Endothelial cell of umbilical vein (primary cell): ENCODE results near the gene CLASRP. TPM values are rescaled to one million over a fixed set of nuclear protein-coding genes. Genes with fewer than 3 reads are reported as not detected.
"Not testable (repeated sequence)": the region's sequence is repeated elsewhere in the genome, so short reads cannot be mapped to it uniquely, and the experiment has no call there.

Source experiments
- BruUV-seq: library from RNA; stranded (reverse); fragments of 400-500 nt; replicated peaks from 2 replicates; lab custom pipeline; 2021; lab: Mats Ljungman, UMichigan
- CTCF ChIA-PET: fragments of 300-600, 350-600 bp; sonication (Branson Sonifier 250); formaldehyde crosslinking; loops from one replicate; lab custom pipeline; 2021; ENCODE audit warnings: antibody characterized with exemption, inconsistent platforms; lab: Charles Lee
- POLR2A ChIA-PET: fragments of 300-600, 350-600 bp; sonication (Branson Sonifier 250); formaldehyde crosslinking; loops from one replicate; lab custom pipeline; 2021; ENCODE audit warnings: antibody characterized with exemption, inconsistent platforms; lab: Charles Lee
- DNase-seq: peaks from one replicate; pipeline ENCODE4 v3.0.0-alpha.2; 2011; ENCODE audit warnings: low read depth, low spot score
- FAIRE-seq: peaks from 2 replicates; lab custom pipeline; 2011; peaks lifted over from hg19 to GRCh38; lab: Jason Lieb, UNC
- H2AFZ ChIP-seq: 2 replicates; pipeline ENCODE4 v1.6.0; 2012; ENCODE audit warnings: low read depth, low read length, control low read depth, inconsistent platforms
- H3K27ac ChIP-seq: 2 replicates; pipeline ENCODE4 v1.5.1; 2011; ENCODE audit warnings: low read depth, mild to moderate bottlenecking, control low read depth, low read length, moderate library complexity; ENCODE audit not compliant: insufficient read depth
- H3K27me3 ChIP-seq, 2 experiments: 2 replicates each; pipeline versions ENCODE4 v1.6.0 to v1.6.1; 2011; ENCODE audit warnings: low read length in 2 of 2, mixed read lengths in 1 of 2; ENCODE audit not compliant: control insufficient read depth in 2 of 2, insufficient read depth in 2 of 2
- H3K36me3 ChIP-seq, 2 experiments: 2 replicates in 1 of 2; 3 replicates in 1 of 2; pipeline ENCODE4 v1.5.1; 2011; ENCODE audit warnings: low read length in 2 of 2, mild to moderate bottlenecking in 1 of 2, moderate library complexity in 1 of 2; ENCODE audit not compliant: control insufficient read depth in 2 of 2, insufficient read depth in 2 of 2; ENCODE audit errors: extremely low read depth in 1 of 2
- H3K4me1 ChIP-seq: 3 replicates; pipeline ENCODE4 v1.5.1; 2011; ENCODE audit warnings: mild to moderate bottlenecking, low read length; ENCODE audit not compliant: control insufficient read depth, insufficient read depth; ENCODE audit errors: extremely low read depth
- H3K4me2 ChIP-seq: 2 replicates; pipeline ENCODE4 v1.6.1; 2011; ENCODE audit warnings: low read length, control low read depth, mixed read lengths; ENCODE audit not compliant: insufficient read depth
- H3K4me3 ChIP-seq, 3 experiments: fragments of 200-600 bp in 1 of 3; sonication (generic), shearing (Covaris generic) in 1 of 3; replicated peaks in 1 of 3; 2 replicates each; pipeline ENCODE4 v1.5.1; 2011 to 2016; ENCODE audit warnings: control low read depth in 3 of 3, low read length in 3 of 3, mild to moderate bottlenecking in 2 of 3, inconsistent platforms in 1 of 3, low read depth in 1 of 3, moderate library complexity in 1 of 3; ENCODE audit not compliant: insufficient read depth in 1 of 3
- H3K79me2 ChIP-seq: 2 replicates; pipeline ENCODE4 v1.6.0; 2012; ENCODE audit warnings: low read length, inconsistent platforms; ENCODE audit not compliant: control insufficient read depth, insufficient read depth
- H3K9ac ChIP-seq: replicated peaks from 2 replicates; pipeline ENCODE3; 2011; ENCODE audit warnings: low read length, control low read depth; ENCODE audit not compliant: insufficient read depth; ENCODE audit errors: extremely low read depth
- H3K9me1 ChIP-seq: replicated peaks from 3 replicates; pipeline ENCODE4 v1.6.0; 2011; ENCODE audit warnings: mild to moderate bottlenecking, low read length; ENCODE audit not compliant: control insufficient read depth, insufficient read depth; ENCODE audit errors: extremely low read depth
- H3K9me3 ChIP-seq: replicated peaks from 2 replicates; pipeline ENCODE4 v1.5.1; 2012; ENCODE audit warnings: low read length, inconsistent platforms; ENCODE audit not compliant: control insufficient read depth, insufficient read depth
- H4K20me1 ChIP-seq: replicated peaks from 2 replicates; pipeline ENCODE3; 2011; ENCODE audit warnings: mild to moderate bottlenecking, low read length; ENCODE audit not compliant: control insufficient read depth, insufficient read depth; ENCODE audit errors: extremely low read depth
- CTCF ChIP-seq, 2 donors: IDR thresholded peaks; 1 replicate in 1 of 2; 2 replicates in 1 of 2; pipeline ENCODE4 v1.5.1; 2011; ENCODE audit warnings: low read length in 2 of 2, mild to moderate bottlenecking in 2 of 2, moderate library complexity in 2 of 2, control low read depth in 1 of 2, inconsistent platforms in 1 of 2, low read depth in 1 of 2; ENCODE audit not compliant: insufficient read depth in 1 of 2; ENCODE audit errors: extremely low read depth in 1 of 2
- EZH2 ChIP-seq: IDR thresholded peaks from 2 replicates; pipeline ENCODE4 v1.6.1; 2012; ENCODE audit warnings: borderline replicate concordance, low read depth, mild to moderate bottlenecking, moderate library complexity, low read length, inconsistent platforms; ENCODE audit not compliant: severe bottlenecking
- FOS ChIP-seq: IDR thresholded peaks from 2 replicates; pipeline ENCODE4 v1.6.1; 2011; ENCODE audit warnings: mild to moderate bottlenecking, low read length, moderate library complexity, borderline replicate concordance; ENCODE audit not compliant: insufficient read depth
- GATA2 ChIP-seq: IDR thresholded peaks from 2 replicates; pipeline ENCODE4 v1.7.0; 2011; ENCODE audit warnings: low read depth, mild to moderate bottlenecking, moderate library complexity, mixed read lengths, low read length; ENCODE audit not compliant: insufficient read length, insufficient read depth
- JUN ChIP-seq: IDR thresholded peaks from 2 replicates; pipeline ENCODE4 v1.6.1; 2011; ENCODE audit warnings: borderline replicate concordance, low read depth; ENCODE audit not compliant: insufficient read length, insufficient read depth
- MYC ChIP-seq: IDR thresholded peaks from one replicate; pipeline ENCODE4 v1.6.1; 2011; ENCODE audit warnings: mild to moderate bottlenecking, low read depth, low read length
- POLR2A ChIP-seq: IDR thresholded peaks from 2 replicates; pipeline ENCODE4 v1.6.1; 2012; ENCODE audit warnings: low read depth, mild to moderate bottlenecking, control low read depth, low read length
- POLR2AphosphoS5 ChIP-seq: IDR thresholded peaks from 2 replicates; pipeline ENCODE4 v1.6.1; 2012; ENCODE audit warnings: low read depth, mild to moderate bottlenecking, control low read depth, low read length, moderate library complexity; ENCODE audit not compliant: insufficient read depth
- dilution Hi-C: fragments of 300-500 bp; cut with MboI; formaldehyde crosslinking; loops from one replicate; pipeline ENCODE4 v1.15.0; 2019; ENCODE audit warnings: low sequenced_read_pairs; ENCODE audit not compliant: extremely low pct_ligation_motif_present
- intact Hi-C: fragments of 100-400 bp; cut with micrococcal nuclease; formaldehyde crosslinking; loops from one replicate; pipeline ENCODE4 v1.10.0; 2022
- polyA plus RNA-seq, 4 experiments: library from polyadenylated mRNA; depleted of rRNA in 3 of 4; stranded (reverse) in 3 of 4; unstranded in 1 of 4; fragments of >200 nt; gene quantifications; 2 replicates each; pipeline versions ENCODE4 v1.2.1 to v1.2.3, GENCODE V29; 2011 to 2012; ENCODE audit warnings: missing spikeins in 1 of 4
- total RNA-seq: library from RNA; stranded (reverse); gene quantifications from 2 replicates; pipeline ENCODE4 v1.2.3, GENCODE V29; 2021
- TF ChIP-seq, protein P1 (sequence below): IDR thresholded peaks from 2 replicates; pipeline ENCODE4 v1.6.1; 2011; ENCODE audit not compliant: insufficient read depth, insufficient read length

CLASRP gene
- total and polyA plus RNA-seq, 2 donors (not counting 3 experiments of a cell fraction or from before 2014, with no cell fraction given) = 40.7 to 70.7 TPM

DNA sequence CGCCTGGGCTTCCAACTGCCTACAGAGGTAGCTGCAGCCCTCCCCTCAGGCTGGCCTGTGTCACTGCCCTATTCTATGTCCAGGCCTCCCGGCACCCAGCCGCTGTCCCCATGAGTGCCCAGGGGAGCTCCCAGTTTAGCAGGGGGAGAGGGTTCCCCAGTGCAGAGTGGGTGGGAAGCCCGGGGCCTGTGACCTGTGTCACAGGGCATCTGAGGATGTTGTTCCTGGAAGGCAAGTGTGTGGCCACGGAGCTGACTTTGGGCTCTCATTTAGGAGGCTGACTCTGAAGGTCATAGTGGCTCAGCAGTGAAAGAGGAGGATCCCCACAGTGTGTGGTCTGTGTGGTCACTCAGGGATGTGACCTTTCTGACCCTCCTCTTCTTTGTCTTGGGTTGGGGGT lies 79.3 kb downstream of the CLASRP start:
- TF ChIP-seq CTCF (IDR thresholded peaks at IDR 0.05; ENCODE audit: extremely low read depth in 1 of 2, insufficient read depth in 1 of 2, low read depth in 1 of 2, low read length in 2 of 2) (no peak), POLR2A (no peak), FOS (no peak), EZH2 (no peak), GATA2 (no peak), MYC (no peak), POLR2AphosphoS5 (no peak), JUN (no peak)
- TF ChIP-seq, protein P1, sequence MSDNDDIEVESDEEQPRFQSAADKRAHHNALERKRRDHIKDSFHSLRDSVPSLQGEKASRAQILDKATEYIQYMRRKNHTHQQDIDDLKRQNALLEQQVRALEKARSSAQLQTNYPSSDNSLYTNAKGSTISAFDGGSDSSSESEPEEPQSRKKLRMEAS = no peak
- Histone ChIP-seq H3K27ac (no peak overlapping the region), H4K20me1 (no peaks in the 10 kb centered on the region), H3K9me1 (no peaks in the 10 kb centered on the region), H3K4me3 (no peak overlapping the region), H3K9me3 (no peaks in the 10 kb centered on the region), H3K4me1 (no peaks in the 10 kb centered on the region), H3K9ac (no peak overlapping the region), H2AFZ (no peak overlapping the region), H3K4me2 (no peak overlapping the region), H3K27me3 (no peaks in the 10 kb centered on the region), H3K36me3 (no peaks in the 10 kb centered on the region), H3K79me2 (peaks cover 44% of the 10 kb centered on the region)
- DNase-seq = no peak
- no TSS peak for BruUV-seq
- dilution Hi-C loops (no loop called here), intact Hi-C loops (no loop called here)
- CTCF ChIA-PET = interaction anchor here (1.0 to 1.6 kb wide), 3 partner anchors 13 to 59 kb away, joined by 4 to 6 read pairs (median 5); no protein-coding TSS in a partner anchor
- POLR2A ChIA-PET = interaction anchor here (0.6 kb wide), 1 partner anchor 651 kb away, joined by 3 read pairs; no protein-coding TSS in a partner anchor
- no peak for FAIRE-seq

DNA sequence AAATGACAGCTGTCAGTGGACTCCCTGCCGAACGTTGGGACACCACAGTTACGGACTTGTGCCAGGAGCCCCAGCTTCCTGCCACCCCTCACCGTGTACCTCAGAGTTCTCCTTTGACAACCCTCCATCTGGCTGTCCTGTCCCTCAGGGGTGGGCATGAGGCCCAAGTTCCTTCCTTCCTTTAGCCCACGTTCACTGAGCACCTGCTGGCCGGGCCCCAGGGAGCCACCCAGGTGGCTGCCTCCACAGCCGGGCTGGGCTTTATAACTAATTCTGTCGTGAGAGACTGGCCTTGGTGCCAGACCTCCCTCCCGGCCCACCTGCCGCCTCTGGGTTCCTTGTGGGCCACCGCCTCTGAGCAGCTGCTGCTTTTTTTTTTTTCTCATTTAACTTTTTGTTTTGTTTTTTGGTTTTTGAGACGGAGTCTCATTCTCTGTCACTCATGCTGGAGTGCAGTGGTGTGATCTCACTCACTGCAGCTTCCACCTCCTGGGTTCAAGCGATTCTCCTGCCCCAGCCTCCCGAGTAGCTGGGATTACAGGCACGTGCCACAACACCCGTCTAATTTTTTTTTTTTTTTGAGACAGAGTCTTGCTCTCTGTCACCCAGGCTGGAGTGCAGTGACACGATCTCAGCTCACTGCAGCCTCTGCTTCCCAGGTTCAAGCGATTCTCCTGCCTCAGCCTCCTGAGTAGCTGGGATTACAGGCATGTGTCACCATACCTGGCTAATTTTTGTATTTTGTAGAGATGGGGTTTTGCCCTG lies 79.9 kb downstream of the CLASRP start:
- DNase-seq, H4K20me1 ChIP-seq, H3K36me3 ChIP-seq, intact Hi-C loops, BruUV-seq, H3K9me3 ChIP-seq, H3K4me3 ChIP-seq, H3K27ac ChIP-seq, H3K27me3 ChIP-seq, H3K9ac ChIP-seq, H3K4me2 ChIP-seq, H3K4me1 ChIP-seq, H3K9me1 ChIP-seq, FAIRE-seq, H2AFZ ChIP-seq, dilution Hi-C loops: not testable (repeated sequence)
- H3K79me2 ChIP-seq = peaks cover 38% of the 10 kb centered on the region
- CTCF ChIA-PET = interaction anchor here (0.7 to 1.6 kb wide), 4 partner anchors 12 to 59 kb away, joined by 3 to 6 read pairs (median 4); no protein-coding TSS in a partner anchor
- POLR2A ChIA-PET = interaction anchor here (0.6 kb wide), 1 partner anchor 651 kb away, joined by 3 read pairs; no protein-coding TSS in a partner anchor
